Mesenteric fat pad (tissue), 1 donor: ENCODE measurements around the gene A2ML1. TPM values are rescaled to one million over a fixed set of nuclear protein-coding genes. Genes with fewer than 3 reads are reported as not detected.
"Not testable (repeated sequence)": the region's sequence is repeated elsewhere in the genome, so short reads cannot be mapped to it uniquely, and the experiment has no call there.

Source experiments
- DNase-seq: peaks from one replicate; pipeline ENCODE4 v3.0.0-alpha.2; 2020; ENCODE audit warnings: low spot score
- total RNA-seq: library from RNA; stranded (reverse); fragmentation: NEBNext Ultra II Directional; extraction: Animal tissue kit (Norgen Biotek cat#: 25700); gene quantifications from one replicate; pipeline ENCODE4 v1.2.1, GENCODE V29; 2021
- donor health status: DM: yes; HTN: yes; CAD: no.

Gene A2ML1
- total RNA-seq, 1 donor from 2014 or later = not detected

GRCh38 chr12:8816448-8817050 lies 5.9 kb upstream of the A2ML1 start:
- DNase-seq = no peak

DNA sequence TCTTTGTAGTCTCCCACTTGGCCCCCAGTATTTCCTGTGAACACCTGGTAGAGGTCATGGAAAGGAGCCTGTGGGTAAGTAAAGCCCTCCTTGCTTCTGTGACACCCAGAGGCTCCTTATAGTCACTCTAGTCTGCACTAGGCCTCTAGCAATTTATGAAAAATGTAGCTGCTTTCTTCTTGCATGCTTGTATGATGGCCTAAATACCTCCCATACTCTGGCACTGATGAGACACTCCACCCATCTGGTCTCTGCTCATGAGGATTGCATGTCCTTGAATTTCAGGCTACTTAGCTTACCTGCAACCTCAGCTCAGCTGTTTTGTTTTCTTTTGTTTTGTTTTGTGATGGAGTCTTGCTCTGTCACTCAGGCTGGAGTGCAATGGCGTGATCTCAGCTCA lies 4.6 kb upstream of the A2ML1 start:
- DNase-seq = no peak

GRCh38 chr12:8818526-8818925 lies 3.9 kb upstream of the A2ML1 start:
- no peak for DNase-seq

- no peak for DNase-seq
These were observed 2.8 kb upstream of the A2ML1 start for GRCh38 chr12:8819666-8819980.

DNA sequence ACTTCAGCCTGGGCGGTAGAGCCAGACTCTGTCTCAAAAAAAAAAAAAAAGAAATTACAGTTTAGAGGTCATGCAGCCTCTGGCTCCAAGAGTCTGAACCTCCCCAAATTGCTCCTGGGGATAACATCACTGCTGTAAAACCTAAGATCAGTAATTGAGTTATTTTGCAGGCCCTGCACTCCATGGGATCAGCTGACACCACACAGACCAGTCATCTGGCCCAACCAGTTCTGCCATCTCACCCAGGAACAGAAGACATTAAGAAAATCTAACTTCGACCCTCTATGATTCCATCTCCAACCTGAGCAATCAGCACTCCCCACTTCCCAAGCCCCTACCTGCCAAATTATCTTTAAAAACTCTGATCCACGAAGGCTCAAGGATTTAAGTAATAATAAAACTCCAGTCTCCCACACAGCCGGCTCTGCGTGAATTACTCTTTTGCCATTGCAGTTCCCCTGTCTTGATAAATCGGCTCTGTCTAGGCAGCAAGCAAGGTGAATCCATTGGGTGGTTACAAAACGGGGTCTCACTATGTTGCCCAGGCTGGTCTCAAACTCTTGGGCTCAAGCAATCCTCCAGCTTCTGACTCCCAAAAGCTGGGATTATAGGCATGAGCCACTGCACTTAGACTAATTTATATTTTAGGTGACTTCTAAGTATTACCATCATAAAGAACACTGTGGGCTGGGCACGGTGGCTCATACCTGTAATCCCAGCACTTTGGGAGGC lies 1.6 kb upstream of the A2ML1 start:
- not testable (repeated sequence) for DNase-seq

DNA sequence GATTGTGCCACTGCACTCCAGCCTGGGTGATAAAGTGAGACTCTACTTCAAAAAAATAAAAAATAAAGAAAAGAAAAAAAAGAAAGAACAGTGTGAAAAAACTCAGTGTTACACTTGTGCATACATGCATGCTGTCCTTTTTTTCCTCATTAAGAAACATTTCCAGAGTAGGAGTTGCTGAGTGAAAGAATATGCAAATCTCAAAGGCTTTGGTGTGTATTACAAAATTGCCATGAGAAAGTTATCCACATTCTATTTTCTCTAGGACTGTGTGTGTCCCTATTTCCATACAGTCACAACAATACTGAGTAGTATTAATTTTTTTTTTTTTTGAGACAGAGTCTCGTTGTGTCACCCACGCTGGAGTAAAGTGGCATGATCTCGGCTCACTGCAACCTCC lies 830 bp upstream of the A2ML1 start:
- no peak for DNase-seq

DNA sequence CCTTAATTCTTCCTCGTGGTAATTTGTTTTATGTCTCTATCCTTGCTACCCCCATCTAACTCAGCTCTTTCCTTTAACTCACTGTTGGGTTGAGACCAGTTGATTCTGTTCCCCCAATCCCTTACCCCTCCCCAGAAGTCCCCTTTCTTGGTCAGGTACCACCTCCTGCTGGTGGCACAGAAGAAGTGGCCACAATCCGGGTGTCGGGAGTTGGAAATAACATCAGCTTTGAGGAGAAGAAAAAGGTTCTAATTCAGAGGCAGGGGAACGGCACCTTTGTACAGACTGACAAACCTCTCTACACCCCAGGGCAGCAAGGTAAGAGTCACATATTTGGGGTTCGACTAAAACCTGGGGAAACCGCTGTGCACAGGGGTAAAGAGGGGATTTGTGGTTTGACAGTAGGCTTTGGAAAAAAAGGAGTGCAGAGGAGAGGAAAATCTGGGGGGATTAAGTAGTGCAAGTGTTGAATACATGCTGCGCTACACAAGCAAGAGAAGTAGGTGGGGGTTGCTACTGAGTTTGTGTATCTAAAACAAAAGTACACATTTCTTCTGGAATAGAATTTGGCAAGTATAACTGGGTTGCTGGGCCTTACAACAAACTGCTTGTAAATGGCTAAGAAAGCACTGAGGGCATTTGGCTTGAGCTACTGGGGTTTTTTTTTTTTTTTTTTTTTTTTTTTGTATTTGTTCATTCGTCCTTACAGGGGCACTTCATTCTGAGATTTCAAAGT lies 1.3 kb downstream of the A2ML1 start:
- no peak for DNase-seq

- DNase-seq = no peak
These were observed 5.3 kb downstream of the A2ML1 start for GRCh38 chr12:8827551-8828256.

GRCh38 chr12:8828257-8829124 lies 6.1 kb downstream of the A2ML1 start:
- DNase-seq = no peak

DNA sequence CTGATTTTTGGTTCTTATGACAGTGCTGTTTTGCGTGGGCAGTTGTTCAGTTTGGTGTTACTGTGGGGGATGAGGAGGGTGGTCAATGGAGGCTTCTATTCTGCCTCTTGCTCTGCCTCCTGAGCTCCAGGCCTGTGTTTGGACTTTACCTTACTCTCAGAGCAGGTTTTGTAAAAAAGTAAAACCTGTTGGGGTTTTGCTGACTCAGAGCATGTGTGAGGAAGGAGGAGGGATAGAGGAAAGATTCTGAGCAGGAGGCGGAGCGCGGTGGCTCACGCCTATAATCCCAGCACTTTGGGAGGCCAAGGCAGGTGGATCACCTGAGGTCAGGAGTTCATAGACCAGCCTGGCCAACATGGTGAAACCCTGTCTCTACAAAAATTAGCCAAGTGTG lies 6.7 kb downstream of the A2ML1 start:
- DNase-seq = no peak

DNA sequence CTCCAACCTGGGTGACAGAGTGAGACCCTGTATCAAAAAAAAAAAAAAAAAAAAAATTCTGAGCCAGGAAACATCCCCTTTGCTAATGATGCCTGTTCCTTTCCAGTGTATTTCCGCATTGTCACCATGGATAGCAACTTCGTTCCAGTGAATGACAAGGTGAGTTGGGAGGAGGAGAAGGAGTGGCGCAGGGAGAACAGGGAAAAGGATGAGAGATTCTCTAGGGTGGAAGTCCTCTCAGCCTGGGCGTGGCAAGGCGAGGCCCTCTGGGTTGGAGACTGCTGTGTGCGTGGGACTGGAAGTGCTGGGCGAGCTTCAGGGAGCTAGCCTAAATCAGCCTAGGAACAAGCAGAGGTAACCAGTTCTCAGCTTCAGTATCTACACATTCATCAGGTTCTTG lies 7.2 kb downstream of the A2ML1 start:
- DNase-seq = no peak

DNA sequence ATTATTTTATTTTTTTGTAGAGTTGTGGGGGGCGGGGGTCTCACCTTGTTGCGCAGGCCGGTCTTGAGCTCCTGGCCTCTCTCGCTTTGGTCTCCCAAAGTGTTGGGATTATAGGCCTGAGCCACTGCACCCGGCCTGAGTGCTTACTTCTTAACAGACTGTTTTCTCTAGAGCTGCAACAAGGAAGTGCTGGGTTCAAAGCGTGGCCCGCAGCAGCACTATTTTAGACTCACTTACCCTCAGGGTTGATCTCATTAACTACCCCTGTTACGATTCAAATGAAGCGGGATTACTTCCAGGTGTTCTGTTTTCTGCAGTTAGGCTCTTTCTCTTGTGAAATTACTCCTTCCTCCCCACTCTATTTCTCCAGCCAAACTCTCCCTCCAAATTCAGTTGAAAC lies 8.7 kb downstream of the A2ML1 start:
- DNase-seq = no peak

DNA sequence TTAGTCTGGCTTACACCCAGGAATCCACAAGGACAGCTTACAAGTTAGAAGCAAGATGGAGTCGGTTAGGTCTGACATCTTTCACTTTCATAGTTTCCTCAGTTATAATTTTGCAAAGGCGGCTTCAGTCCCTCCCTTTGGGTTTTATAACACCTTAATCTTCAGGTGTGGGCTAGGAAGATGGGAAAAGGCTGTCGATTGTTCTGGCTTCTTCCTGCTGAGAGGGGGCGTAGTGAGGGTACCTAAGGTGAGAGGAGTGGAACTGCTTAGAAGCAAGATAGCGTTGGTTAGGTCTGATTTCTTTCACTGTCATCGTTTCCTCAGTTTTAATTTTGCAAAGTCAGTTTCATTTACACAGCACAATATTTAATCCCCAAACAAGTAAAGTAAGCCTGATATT lies 10.1 kb downstream of the A2ML1 start:
- DNase-seq = no peak

- DNase-seq = no peak
These were observed 11.8 kb downstream of the A2ML1 start for GRCh38 chr12:8834230-8834629.

DNA sequence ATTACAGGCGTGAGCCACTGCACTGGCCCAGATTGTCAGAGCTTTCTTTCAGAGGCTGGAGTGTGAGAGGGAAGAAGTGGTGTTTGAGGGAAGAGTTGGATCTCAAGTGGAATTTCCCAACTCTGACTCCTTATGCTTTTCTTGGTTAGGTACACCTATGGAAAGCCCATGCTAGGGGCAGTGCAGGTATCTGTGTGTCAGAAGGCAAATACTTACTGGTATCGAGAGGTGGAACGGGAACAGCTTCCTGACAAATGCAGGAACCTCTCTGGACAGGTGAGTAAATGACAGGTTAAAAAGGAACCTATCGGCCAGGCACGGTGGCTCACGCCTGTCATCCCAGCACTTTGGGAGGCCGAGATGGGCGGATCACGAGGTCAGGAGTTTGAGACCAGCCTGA lies 14.9 kb downstream of the A2ML1 start:
- no peak for DNase-seq

DNA sequence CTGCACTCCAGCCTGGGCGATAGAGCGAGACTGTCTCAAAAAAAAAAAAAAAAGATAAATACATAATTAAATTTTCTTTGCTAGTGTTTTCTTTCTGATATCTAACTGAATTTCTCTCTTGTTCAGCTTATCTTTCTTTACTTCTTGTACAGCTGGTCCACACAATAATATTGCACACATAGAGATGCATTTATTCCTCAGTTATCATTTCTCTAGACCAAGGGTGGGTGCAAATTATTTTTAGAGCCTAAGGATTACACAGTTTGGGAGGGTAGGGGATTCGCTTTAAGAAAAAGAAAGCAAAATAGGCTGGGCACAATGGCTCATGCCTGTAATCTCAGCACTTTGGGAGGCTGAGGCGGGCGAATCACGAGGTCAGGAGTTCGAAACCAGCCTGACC lies 17.9 kb downstream of the A2ML1 start:
- no peak for DNase-seq

DNA sequence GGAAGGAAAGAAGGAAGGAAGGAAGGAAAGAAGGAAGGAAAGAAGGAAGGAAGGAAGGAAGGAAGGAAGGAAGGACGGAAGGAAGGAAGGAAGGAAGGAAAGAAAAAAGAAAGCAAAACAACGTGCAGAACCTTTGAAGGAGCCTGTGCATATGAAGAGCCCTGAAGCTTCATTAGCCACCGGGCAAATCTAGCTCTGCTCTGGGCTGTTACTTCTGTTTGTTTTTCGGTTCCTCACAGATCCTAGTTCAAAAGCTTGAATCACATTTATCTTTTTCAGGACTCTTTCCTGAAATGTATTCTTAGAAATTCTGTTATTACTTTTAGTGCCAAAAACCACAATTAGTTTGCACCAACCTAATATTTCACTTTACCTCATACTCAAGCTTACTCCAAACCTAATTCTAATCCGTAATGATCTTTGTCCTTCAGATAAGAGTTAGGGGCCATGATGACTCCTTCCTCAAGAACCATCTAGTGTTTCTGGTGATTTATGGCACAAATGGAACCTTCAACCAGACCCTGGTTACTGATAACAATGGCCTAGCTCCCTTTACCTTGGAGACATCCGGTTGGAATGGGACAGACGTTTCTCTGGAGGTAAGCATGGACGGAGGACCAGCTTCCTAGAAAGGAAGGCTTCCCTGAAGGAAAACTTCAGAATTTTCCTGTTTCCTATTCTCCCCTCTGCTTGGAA lies 18.7 kb downstream of the A2ML1 start:
- DNase-seq = no peak

DNA sequence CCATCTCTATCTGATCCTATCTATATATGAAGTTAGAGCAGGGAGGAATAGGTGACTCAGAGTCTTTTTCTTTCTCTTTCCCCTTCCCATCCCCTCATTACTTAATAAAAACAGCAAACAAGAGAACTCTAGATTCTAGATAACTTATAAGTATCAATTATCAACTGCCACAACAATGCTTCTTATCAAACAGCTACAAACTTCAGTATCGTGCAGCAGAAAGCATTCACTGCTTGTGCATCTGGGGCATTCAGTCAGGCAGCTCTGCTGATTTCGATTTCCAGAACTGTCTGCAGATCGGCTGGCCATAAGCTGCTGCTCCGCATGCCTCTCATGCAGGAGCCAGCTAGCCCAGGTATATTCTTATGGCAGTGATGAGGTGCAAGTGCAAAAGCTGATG lies 19.4 kb downstream of the A2ML1 start:
- DNase-seq = no peak

- DNase-seq = no peak
These were observed 22.2 kb downstream of the A2ML1 start for GRCh38 chr12:8844665-8845064.

GRCh38 chr12:8846305-8846704 lies 23.9 kb downstream of the A2ML1 start:
- DNase-seq = no peak

- no peak for DNase-seq
These were observed 25.0 kb downstream of the A2ML1 start for GRCh38 chr12:8847435-8847834.
